Left ventricle myocardium inferior (tissue), 1 donor: ENCODE measurements around the gene ZNF536. TPM values are rescaled to one million over a fixed set of nuclear protein-coding genes. Genes with fewer than 3 reads are reported as not detected.

Experiments used
- DNase-seq: peaks from one replicate; pipeline ENCODE4 v3.0.0-alpha.2; 2020
- H3K27ac ChIP-seq: fragments of 200-600 bp; replicated peaks from 2 replicates; pipeline ENCODE4 v1.8.0; 2021
- H3K27me3 ChIP-seq: fragments of 200-600 bp; 2 replicates; pipeline ENCODE4 v1.8.0; 2021; ENCODE audit warnings: low read depth
- H3K36me3 ChIP-seq: fragments of 200-600 bp; 2 replicates; pipeline ENCODE4 v1.8.0; 2021
- H3K4me1 ChIP-seq: fragments of 200-600 bp; 2 replicates; pipeline ENCODE4 v1.8.0; 2021
- H3K4me3 ChIP-seq: fragments of 200-600 bp; 2 replicates; pipeline ENCODE4 v1.8.0; 2021; ENCODE audit warnings: mild to moderate bottlenecking, moderate library complexity
- H3K9me3 ChIP-seq: fragments of 200-600 bp; replicated peaks from 2 replicates; pipeline ENCODE4 v1.8.0; 2021
- intact Hi-C: fragments of 100-400 bp; cut with micrococcal nuclease; formaldehyde crosslinking; loops from one replicate; pipeline ENCODE4 v1.11.0; 2022
- total RNA-seq: library from RNA; stranded (reverse); fragmentation: NEBNext Ultra II Directional; extraction: Animal tissue kit (Norgen Biotek cat#: 25700); gene quantifications from one replicate; pipeline ENCODE4 v1.2.1, GENCODE V29; 2021
- TF ChIP-seq, protein P1 (sequence below): fragments of 200-600 bp; IDR thresholded peaks from 2 replicates; pipeline ENCODE4 v1.8.0; 2021; ENCODE audit warnings: antibody characterized with exemption, mild to moderate bottlenecking, borderline replicate concordance
- donor health status: DM: no; HTN: yes; CAD: no; lungs with severe emphysema.

The ZNF536 gene
- total RNA-seq, 1 donor from 2014 or later = 4.0 TPM

DNA sequence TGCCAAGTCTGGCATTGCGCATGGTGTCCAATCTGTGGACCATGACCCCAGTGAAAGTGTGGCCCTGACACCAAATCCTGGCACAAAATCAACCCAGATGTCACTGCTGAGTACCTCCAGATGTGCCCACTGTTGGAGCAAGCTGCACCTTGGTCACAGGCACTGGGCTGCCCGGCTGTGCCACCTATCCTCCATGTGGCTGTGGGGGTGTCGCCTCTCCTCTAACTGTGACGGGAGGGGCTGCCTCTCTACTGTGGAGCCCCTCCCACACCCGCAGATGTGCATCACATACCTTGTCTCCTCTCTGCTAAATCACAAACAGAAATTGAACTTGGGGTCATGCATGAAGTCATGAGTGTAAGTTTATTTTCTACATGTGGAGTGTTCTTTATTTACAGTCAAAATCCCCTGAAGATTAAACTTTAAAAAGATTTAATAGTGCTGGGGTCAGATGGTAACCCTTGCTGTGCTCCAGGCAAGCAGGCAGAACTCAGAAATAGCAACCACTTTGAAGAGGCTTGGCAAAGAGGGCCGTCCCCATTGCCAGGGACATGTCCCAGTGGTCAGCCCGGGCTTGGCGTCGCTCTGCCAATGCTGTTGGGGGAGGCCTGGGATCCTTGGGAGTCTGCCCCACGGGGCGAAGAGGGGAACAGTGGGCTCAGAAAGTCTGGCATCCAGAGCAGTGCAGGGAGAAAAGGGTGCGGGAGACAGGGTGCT lies 46.4 kb upstream of the ZNF536 start:
- peak overlapping the region; percentile 12 for H3K4me3 ChIP-seq
- no peaks in the 10 kb centered on the region for H3K27me3 ChIP-seq
- peaks cover 15% of the 10 kb centered on the region for H3K4me1 ChIP-seq
- no peaks in the 10 kb centered on the region for H3K9me3 ChIP-seq
- TF ChIP-seq, protein P1, sequence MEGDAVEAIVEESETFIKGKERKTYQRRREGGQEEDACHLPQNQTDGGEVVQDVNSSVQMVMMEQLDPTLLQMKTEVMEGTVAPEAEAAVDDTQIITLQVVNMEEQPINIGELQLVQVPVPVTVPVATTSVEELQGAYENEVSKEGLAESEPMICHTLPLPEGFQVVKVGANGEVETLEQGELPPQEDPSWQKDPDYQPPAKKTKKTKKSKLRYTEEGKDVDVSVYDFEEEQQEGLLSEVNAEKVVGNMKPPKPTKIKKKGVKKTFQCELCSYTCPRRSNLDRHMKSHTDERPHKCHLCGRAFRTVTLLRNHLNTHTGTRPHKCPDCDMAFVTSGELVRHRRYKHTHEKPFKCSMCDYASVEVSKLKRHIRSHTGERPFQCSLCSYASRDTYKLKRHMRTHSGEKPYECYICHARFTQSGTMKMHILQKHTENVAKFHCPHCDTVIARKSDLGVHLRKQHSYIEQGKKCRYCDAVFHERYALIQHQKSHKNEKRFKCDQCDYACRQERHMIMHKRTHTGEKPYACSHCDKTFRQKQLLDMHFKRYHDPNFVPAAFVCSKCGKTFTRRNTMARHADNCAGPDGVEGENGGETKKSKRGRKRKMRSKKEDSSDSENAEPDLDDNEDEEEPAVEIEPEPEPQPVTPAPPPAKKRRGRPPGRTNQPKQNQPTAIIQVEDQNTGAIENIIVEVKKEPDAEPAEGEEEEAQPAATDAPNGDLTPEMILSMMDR = no peak
- intact Hi-C loops = no loop called here
- peak overlapping the region; percentile 64 for H3K27ac ChIP-seq
- DNase-seq = peak; percentile 70
- no peaks in the 10 kb centered on the region for H3K36me3 ChIP-seq

DNA sequence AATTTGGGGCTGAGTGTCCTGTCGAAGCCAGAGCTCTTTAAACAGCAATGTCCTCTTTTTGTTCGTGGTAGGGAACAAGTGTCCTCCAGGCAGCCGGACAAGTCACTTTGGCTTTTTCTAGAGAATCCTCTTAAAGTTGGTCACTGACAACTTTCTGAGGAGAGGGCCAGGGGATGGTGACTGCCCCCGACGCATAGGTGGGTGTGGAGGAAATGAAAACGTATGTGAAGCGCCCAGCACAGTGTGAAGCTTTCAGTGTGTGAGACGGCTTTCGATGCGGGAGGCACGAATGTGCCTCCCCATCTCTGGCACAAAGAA lies 45.8 kb upstream of the ZNF536 start:
- intact Hi-C loops = no loop called here
- TF ChIP-seq, protein P1 = no peak

DNA sequence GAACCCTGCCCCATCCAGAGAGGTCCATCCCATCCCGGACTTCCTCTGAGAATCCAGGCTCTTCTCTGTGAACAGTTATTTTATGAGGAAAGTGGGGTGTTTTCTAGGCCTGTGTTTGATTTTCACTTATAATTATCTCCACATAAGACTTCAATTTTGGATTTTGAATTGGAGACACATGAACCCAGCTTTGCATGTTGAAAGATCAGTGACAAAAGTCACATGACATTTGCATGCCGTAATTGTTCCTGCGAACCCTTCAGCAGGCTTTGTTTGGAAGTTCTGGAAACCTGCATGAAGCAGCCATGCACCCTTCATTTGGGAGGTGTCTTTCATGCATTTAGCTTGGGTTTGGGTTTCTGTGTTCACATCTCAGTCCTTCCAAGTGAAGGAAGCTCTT lies 44.9 kb upstream of the ZNF536 start:
- H3K27ac ChIP-seq = no peak overlapping the region
- TF ChIP-seq, protein P1 = no peak

More for the DNA sequence above, 45.8 kb upstream of the ZNF536 start:
- H3K4me3 ChIP-seq = peak overlapping the region; percentile 12
- no peaks in the 10 kb centered on the region for H3K9me3 ChIP-seq
- H3K27me3 ChIP-seq = no peaks in the 10 kb centered on the region
- peak overlapping the region; percentile 64 for H3K27ac ChIP-seq
- no peak for DNase-seq
- peaks cover 15% of the 10 kb centered on the region for H3K4me1 ChIP-seq
- no peaks in the 10 kb centered on the region for H3K36me3 ChIP-seq

DNA sequence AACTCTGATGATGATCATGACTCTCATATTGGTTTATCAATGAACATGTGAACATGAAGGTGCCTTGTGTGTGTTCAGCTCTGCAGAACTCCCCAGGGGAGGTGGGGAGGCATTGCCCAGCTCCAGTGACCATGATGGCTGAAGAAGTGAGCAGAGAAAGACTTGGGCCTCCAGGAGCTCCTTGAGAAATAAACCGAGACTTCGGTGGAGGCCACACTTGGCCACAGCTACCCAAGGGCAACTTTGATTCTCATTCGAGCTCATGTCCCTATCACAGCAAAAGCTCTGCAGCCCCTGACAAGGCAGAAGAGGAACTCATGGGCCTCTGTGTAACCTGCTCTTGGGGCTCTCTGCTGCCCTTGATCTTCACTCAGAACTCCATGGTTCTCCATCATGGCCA lies 44.1 kb upstream of the ZNF536 start:
- no peak overlapping the region for H3K27ac ChIP-seq
- H3K4me3 ChIP-seq = no peak overlapping the region
- no peak for DNase-seq
- intact Hi-C loops = no loop called here
- no peaks in the 10 kb centered on the region for H3K9me3 ChIP-seq
- TF ChIP-seq, protein P1 = no peak
- no peaks in the 10 kb centered on the region for H3K27me3 ChIP-seq
- H3K36me3 ChIP-seq = no peaks in the 10 kb centered on the region
- H3K4me1 ChIP-seq = peaks cover 15% of the 10 kb centered on the region

More for the DNA sequence above, 44.9 kb upstream of the ZNF536 start:
- no peaks in the 10 kb centered on the region for H3K27me3 ChIP-seq
- no peak for DNase-seq
- no peaks in the 10 kb centered on the region for H3K9me3 ChIP-seq
- H3K4me1 ChIP-seq = peaks cover 15% of the 10 kb centered on the region
- H3K36me3 ChIP-seq = no peaks in the 10 kb centered on the region
- H3K4me3 ChIP-seq = no peak overlapping the region
- intact Hi-C loops = no loop called here

DNA sequence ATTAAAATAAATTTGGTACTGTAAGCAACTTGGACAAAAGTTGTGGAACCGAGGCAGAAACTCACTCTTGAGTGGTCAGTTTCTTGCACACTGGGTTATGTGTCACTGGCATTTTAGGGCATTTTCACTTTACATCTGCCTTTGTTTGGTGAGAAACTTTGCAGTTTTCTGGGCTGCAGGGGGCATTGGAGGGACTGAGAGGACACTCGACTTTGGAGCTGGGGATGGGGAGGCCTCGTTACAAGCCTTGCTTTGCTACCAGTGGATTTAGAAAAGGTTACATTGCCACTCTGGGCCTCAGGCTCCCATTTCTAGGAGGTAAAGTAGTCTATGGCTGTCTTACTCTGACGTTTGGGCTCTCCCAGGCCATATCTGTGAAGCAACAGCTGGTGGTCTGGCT lies 41.9 kb upstream of the ZNF536 start:
- H3K27ac ChIP-seq = no peak overlapping the region
- TF ChIP-seq, protein P1 = no peak
- no peak overlapping the region for H3K4me3 ChIP-seq
- no peaks in the 10 kb centered on the region for H3K9me3 ChIP-seq
- no peaks in the 10 kb centered on the region for H3K36me3 ChIP-seq
- peaks cover 4% of the 10 kb centered on the region for H3K27me3 ChIP-seq
- no peak for DNase-seq
- H3K4me1 ChIP-seq = peaks cover 12% of the 10 kb centered on the region
- intact Hi-C loops = no loop called here
